HepG2 (cell line): ENCODE data around the gene PIGW. TPM values are rescaled to one million over a fixed set of nuclear protein-coding genes. Genes with fewer than 3 reads are reported as not detected.
A peak's percentile ranks its signal among the peaks of the same experiment; 100 is the strongest.

Experiments used
- ELF3 ChIP-seq: IDR thresholded peaks from 2 replicates; pipeline ENCODE4 v1.6.1; 2016; ENCODE audit warnings: missing genetic modification reagents, missing compliant biosample characterization
- GATAD2A ChIP-seq: IDR thresholded peaks from 2 replicates; pipeline ENCODE4 v1.6.1; 2016
- NAIF1 ChIP-seq: sonication (generic); formaldehyde crosslinking; IDR thresholded peaks from 2 replicates; pipeline ENCODE4 v1.5.0; 2020; ENCODE audit warnings: mild to moderate bottlenecking, missing genetic modification reagents, borderline replicate concordance
- PRDM10 ChIP-seq: sonication (generic); formaldehyde crosslinking; IDR thresholded peaks from 2 replicates; pipeline ENCODE4 v1.4.0; 2020; ENCODE audit warnings: low read depth, missing genetic modification reagents
- RBFOX2 ChIP-seq: fragments of 200-400 bp; formaldehyde crosslinking; IDR thresholded peaks from 2 replicates; pipeline ENCODE4 v1.6.1; 2017; ENCODE audit warnings: low read depth, mild to moderate bottlenecking, low read length
- SAFB2 ChIP-seq: sonication (generic); formaldehyde crosslinking; IDR thresholded peaks from 2 replicates; pipeline ENCODE4 v1.5.1; 2020; ENCODE audit warnings: missing genetic modification reagents, low read depth, mild to moderate bottlenecking, borderline replicate concordance
- SSRP1 ChIP-seq: IDR thresholded peaks from 2 replicates; pipeline ENCODE4 v1.6.1; 2016; ENCODE audit warnings: control low read depth
- UBTF ChIP-seq: sonication (generic); formaldehyde crosslinking; IDR thresholded peaks from 2 replicates; pipeline ENCODE4 v1.4.0; 2020; ENCODE audit warnings: mild to moderate bottlenecking, missing genetic modification reagents
- WIZ ChIP-seq: sonication (generic); formaldehyde crosslinking; IDR thresholded peaks from 2 replicates; pipeline ENCODE4 v1.5.1; 2020; ENCODE audit warnings: mild to moderate bottlenecking, missing genetic modification reagents
- ZBTB49 ChIP-seq: sonication (generic); formaldehyde crosslinking; IDR thresholded peaks from 2 replicates; pipeline ENCODE4 v1.4.0; 2020; ENCODE audit warnings: missing genetic modification reagents, borderline replicate concordance
- ZNF383 ChIP-seq: sonication (generic); formaldehyde crosslinking; IDR thresholded peaks from 2 replicates; pipeline ENCODE4 v1.4.0; 2020; ENCODE audit warnings: missing genetic modification reagents, mild to moderate bottlenecking, borderline replicate concordance
- ZNF484 ChIP-seq: sonication (generic); formaldehyde crosslinking; IDR thresholded peaks from 2 replicates; pipeline ENCODE4 v1.5.1; 2020; ENCODE audit warnings: mild to moderate bottlenecking, low read depth, missing genetic modification reagents, borderline replicate concordance
- ZNF775 ChIP-seq: sonication (generic); formaldehyde crosslinking; IDR thresholded peaks from 2 replicates; pipeline ENCODE4 v1.4.0; 2020; ENCODE audit warnings: missing genetic modification reagents, mild to moderate bottlenecking, moderate library complexity, borderline replicate concordance
- polyA plus RNA-seq, 8 experiments: library from polyadenylated mRNA; depleted of rRNA in 3 of 8; stranded (reverse) in 7 of 8; unstranded in 1 of 8; fragments of >200 nt; fragmentation: Illumina TruSeq in 4 of 8; extraction: Trizol in 4 of 8; gene quantifications; 2 replicates each; pipeline versions ENCODE4 v1.2.1 to v1.2.3, GENCODE V29; 2011 to 2016; ENCODE audit warnings: low read depth in 4 of 8, missing spikeins in 1 of 8, mixed read lengths in 1 of 8; ENCODE audit not compliant: insufficient read depth in 1 of 8
- total RNA-seq, 5 experiments: library from RNA; depleted of rRNA; stranded (reverse); fragments of >200 nt; fragmentation: Illumina TruSeq; extraction: Trizol; gene quantifications; 2 replicates each; pipeline ENCODE4 v1.2.3, GENCODE V29; 2016; ENCODE audit warnings: low read depth in 1 of 5
- TF ChIP-seq, protein P1 (sequence below): sonication (generic); formaldehyde crosslinking; IDR thresholded peaks from 2 replicates; pipeline ENCODE4 v1.5.1; 2020; ENCODE audit warnings: missing genetic modification reagents, mild to moderate bottlenecking, borderline replicate concordance
- TF ChIP-seq, protein P2 (sequence below): sonication (generic); formaldehyde crosslinking; IDR thresholded peaks from 2 replicates; pipeline ENCODE4 v1.5.1; 2020; ENCODE audit warnings: missing genetic modification reagents, mild to moderate bottlenecking, borderline replicate concordance

The PIGW gene
- total and polyA plus RNA-seq, 2 of the 13 experiments (the other 11 are each of a cell fraction or from before 2014, with no cell fraction given), result 9.0 to 24.0 TPM

- TF ChIP-seq PRDM10, result peak; percentile 51; the same call in 1 of the 2 replicates
- TF ChIP-seq ELF3 (CRISPR knock-in tag), result peak; percentile 86
- no peak for TF ChIP-seq ZNF775
- TF ChIP-seq ZNF383, result no peak
- peak; percentile 88 for TF ChIP-seq RBFOX2
- TF ChIP-seq NAIF1 (CRISPR knock-in tag), result no peak
- no peak for TF ChIP-seq ZBTB49 (CRISPR knock-in tag)
- peak; percentile 72; the same call in 1 of the 2 replicates for TF ChIP-seq WIZ (CRISPR knock-in tag)
- peak; percentile 61; the same call in 1 of the 2 replicates for TF ChIP-seq UBTF (CRISPR knock-in tag)
- TF ChIP-seq, protein P1, sequence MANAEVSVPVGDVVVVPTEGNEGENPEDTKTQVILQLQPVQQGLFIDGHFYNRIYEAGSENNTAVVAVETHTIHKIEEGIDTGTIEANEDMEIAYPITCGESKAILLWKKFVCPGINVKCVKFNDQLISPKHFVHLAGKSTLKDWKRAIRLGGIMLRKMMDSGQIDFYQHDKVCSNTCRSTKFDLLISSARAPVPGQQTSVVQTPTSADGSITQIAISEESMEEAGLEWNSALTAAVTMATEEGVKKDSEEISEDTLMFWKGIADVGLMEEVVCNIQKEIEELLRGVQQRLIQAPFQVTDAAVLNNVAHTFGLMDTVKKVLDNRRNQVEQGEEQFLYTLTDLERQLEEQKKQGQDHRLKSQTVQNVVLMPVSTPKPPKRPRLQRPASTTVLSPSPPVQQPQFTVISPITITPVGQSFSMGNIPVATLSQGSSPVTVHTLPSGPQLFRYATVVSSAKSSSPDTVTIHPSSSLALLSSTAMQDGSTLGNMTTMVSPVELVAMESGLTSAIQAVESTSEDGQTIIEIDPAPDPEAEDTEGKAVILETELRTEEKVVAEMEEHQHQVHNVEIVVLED (CRISPR knock-in tag), result peak; percentile 97
- 0 out of 2 replicates have a peak, but pooled peaks have one; percentile 26 for TF ChIP-seq GATAD2A (CRISPR knock-in tag)
- TF ChIP-seq SAFB2 (CRISPR knock-in tag), result peak; percentile 81; the same call in 1 of the 2 replicates
- TF ChIP-seq, protein P2, sequence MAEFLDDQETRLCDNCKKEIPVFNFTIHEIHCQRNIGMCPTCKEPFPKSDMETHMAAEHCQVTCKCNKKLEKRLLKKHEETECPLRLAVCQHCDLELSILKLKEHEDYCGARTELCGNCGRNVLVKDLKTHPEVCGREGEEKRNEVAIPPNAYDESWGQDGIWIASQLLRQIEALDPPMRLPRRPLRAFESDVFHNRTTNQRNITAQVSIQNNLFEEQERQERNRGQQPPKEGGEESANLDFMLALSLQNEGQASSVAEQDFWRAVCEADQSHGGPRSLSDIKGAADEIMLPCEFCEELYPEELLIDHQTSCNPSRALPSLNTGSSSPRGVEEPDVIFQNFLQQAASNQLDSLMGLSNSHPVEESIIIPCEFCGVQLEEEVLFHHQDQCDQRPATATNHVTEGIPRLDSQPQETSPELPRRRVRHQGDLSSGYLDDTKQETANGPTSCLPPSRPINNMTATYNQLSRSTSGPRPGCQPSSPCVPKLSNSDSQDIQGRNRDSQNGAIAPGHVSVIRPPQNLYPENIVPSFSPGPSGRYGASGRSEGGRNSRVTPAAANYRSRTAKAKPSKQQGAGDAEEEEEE (CRISPR knock-in tag), result no peak
- TF ChIP-seq ZNF484 (CRISPR knock-in tag), result no peak
- TF ChIP-seq SSRP1 (CRISPR knock-in tag), result no peak
These were observed 48.3 kb upstream of the PIGW start, which contains the start of gene ZNHIT3 (continued) for GRCh38 chr17:36486204-36487194.
